PC-9 (cell line): ENCODE measurements around the gene RFT1. TPM values are rescaled to one million over a fixed set of nuclear protein-coding genes. Genes with fewer than 3 reads are reported as not detected.

Experiments used
- BruUV-seq: library from RNA; stranded (reverse); fragments of 400-500 nt; replicated peaks from 2 replicates; lab custom pipeline; 2021; lab: Mats Ljungman, UMichigan
- CTCF ChIA-PET: fragments of 300-600 bp; sonication (Branson Sonifier 250); formaldehyde crosslinking; loops from one replicate; lab custom pipeline; 2022; ENCODE audit warnings: antibody characterized with exemption; lab: Charles Lee
- POLR2A ChIA-PET: fragments of 300-600 bp; sonication (Branson Sonifier 250); formaldehyde crosslinking; loops from one replicate; lab custom pipeline; 2022; ENCODE audit warnings: antibody characterized with exemption; ENCODE audit not compliant: unreplicated experiment; lab: Charles Lee
- DNase-seq, 2 experiments: peaks; one replicate each; pipeline versions ENCODE4 v3.0.0 to v3.0.0-alpha.2; 2015 to 2022; ENCODE audit warnings: mixed read lengths in 1 of 2
- H2AFZ ChIP-seq: fragments of 200-600 bp; sonication (generic); 2 replicates; pipeline ENCODE4 v1.8.1; 2017; ENCODE audit warnings: antibody characterized with exemption
- H3F3A ChIP-seq: fragments of 200-600 bp; sonication (generic); 2 replicates; pipeline ENCODE4 v1.8.1; 2017; ENCODE audit warnings: antibody characterized with exemption, mild to moderate bottlenecking, low read depth; ENCODE audit not compliant: insufficient read depth
- H3K27ac ChIP-seq: fragments of 200-600 bp; sonication (generic); 2 replicates; pipeline ENCODE4 v1.6.1; 2016; ENCODE audit warnings: mixed run types
- H3K27me3 ChIP-seq: fragments of 200-600 bp; sonication (generic); 2 replicates; pipeline ENCODE4 v1.6.1; 2016; ENCODE audit warnings: low read depth, mixed run types; ENCODE audit not compliant: insufficient read depth
- H3K36me3 ChIP-seq: fragments of 200-600 bp; sonication (generic); 2 replicates; pipeline ENCODE4 v1.6.1; 2016; ENCODE audit warnings: low read depth, mixed run types
- H3K4me1 ChIP-seq: fragments of 200-600 bp; sonication (generic); replicated peaks from 2 replicates; pipeline ENCODE4 v1.6.1; 2016; ENCODE audit warnings: mixed run types; ENCODE audit not compliant: insufficient read depth
- H3K4me2 ChIP-seq: fragments of 200-600 bp; sonication (generic); 2 replicates; pipeline ENCODE4 v1.6.1; 2017; ENCODE audit warnings: mixed run types
- H3K4me3 ChIP-seq: fragments of 200-600 bp; sonication (generic); 2 replicates; pipeline ENCODE4 v1.6.1; 2016; ENCODE audit warnings: mixed run types
- H3K79me2 ChIP-seq: fragments of 200-600 bp; sonication (generic); 2 replicates; pipeline ENCODE4 v1.6.1; 2017; ENCODE audit warnings: low read depth, mixed run types
- H3K9me2 ChIP-seq: fragments of 200-600 bp; sonication (generic); 2 replicates; pipeline ENCODE4 v1.8.1; 2017; ENCODE audit warnings: mild to moderate bottlenecking; ENCODE audit not compliant: insufficient read depth
- H3K9me3 ChIP-seq: fragments of 200-600 bp; sonication (generic); 2 replicates; pipeline ENCODE4 v1.8.1; 2016; ENCODE audit warnings: low read depth; ENCODE audit not compliant: insufficient read depth
- H4K20me1 ChIP-seq: fragments of 200-600 bp; sonication (generic); 2 replicates; pipeline ENCODE4 v1.8.1; 2017; ENCODE audit not compliant: insufficient read depth
- CTCF ChIP-seq: fragments of 200-600 bp; sonication (generic); conservative IDR thresholded peaks from 2 replicates; pipeline ENCODE4 v1.6.1; 2017; ENCODE audit warnings: mixed run types, antibody characterized with exemption, mild to moderate bottlenecking, moderate library complexity
- EZH2 ChIP-seq: fragments of 200-600 bp; sonication (generic); IDR thresholded peaks from 2 replicates; pipeline ENCODE4 v1.8.0; 2017; ENCODE audit warnings: antibody characterized with exemption, low read depth
- intact Hi-C: fragments of 100-400 bp; cut with micrococcal nuclease; formaldehyde crosslinking; loops from one replicate; pipeline ENCODE4 v1.10.0; 2022; ENCODE audit not compliant: unreplicated experiment
- total RNA-seq: library from RNA; stranded (reverse); gene quantifications from 2 replicates; pipeline ENCODE4 v1.2.3, GENCODE V29; 2021

RFT1 gene
- total RNA-seq, 1 experiment from 2014 or later: 31.0 TPM

DNA sequence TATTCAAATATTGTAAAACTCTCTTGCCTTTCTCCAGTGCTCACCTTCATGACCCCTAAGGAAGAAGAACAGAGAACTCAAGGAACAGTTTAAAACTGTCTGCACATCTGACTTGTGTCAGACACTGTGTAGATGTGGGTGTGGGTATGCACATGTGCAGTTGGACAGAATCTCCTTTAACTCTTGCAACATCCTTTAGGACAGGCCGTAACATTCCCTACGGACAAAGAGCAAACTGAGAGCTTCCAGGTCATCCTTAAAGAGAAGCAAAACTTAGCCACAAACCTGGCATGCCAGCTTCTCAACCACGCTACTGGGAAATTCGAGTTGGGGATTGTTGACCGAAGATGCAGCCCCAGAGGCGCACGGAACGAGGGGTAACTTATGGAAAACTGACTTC lies 80.2 kb downstream of the RFT1 start:
- ChIA-PET CTCF (no interaction called here), POLR2A (no interaction called here)
- no peaks in the 10 kb centered on the region for H3K9me3 ChIP-seq
- TF ChIP-seq CTCF: no peak
- no peak for TF ChIP-seq EZH2
- no peak overlapping the region for H2AFZ ChIP-seq
- no peak for DNase-seq
- no peak overlapping the region for H3K27ac ChIP-seq
- no peaks in the 10 kb centered on the region for H3K79me2 ChIP-seq
- no peaks in the 10 kb centered on the region for H4K20me1 ChIP-seq
- no peaks in the 10 kb centered on the region for H3K36me3 ChIP-seq
- H3K4me1 ChIP-seq: no peaks in the 10 kb centered on the region
- no peaks in the 10 kb centered on the region for H3K9me2 ChIP-seq
- no TSS peak for BruUV-seq
- peaks cover 9% of the 10 kb centered on the region; the same call in 1 of the 2 replicates for H3F3A ChIP-seq
- no peak overlapping the region for H3K4me2 ChIP-seq
- intact Hi-C loops: loop anchor here (10.0 kb wide), 1 partner anchor 115 kb away; no protein-coding TSS in a partner anchor
- no peak overlapping the region for H3K4me3 ChIP-seq
- H3K27me3 ChIP-seq: no peaks in the 10 kb centered on the region

- peak overlapping the region; percentile 62 for H3K4me2 ChIP-seq
- CTCF ChIA-PET: interaction anchor here (0.6 to 0.7 kb wide), 2 partner anchors 19 to 475 kb away, joined by 3 to 9 read pairs; no protein-coding TSS in a partner anchor
- no peaks in the 10 kb centered on the region for H3K27me3 ChIP-seq
- H3K4me1 ChIP-seq: peaks cover 15% of the 10 kb centered on the region
- intact Hi-C loops: loop anchor here (10.0 kb wide), 1 partner anchor 112 kb away; no protein-coding TSS in a partner anchor
- H2AFZ ChIP-seq: peak overlapping the region; percentile 70
- H3K79me2 ChIP-seq: peaks cover 33% of the 10 kb centered on the region
- H3K27ac ChIP-seq: no peak overlapping the region
- DNase-seq: peak in 1 of 2 experiments; percentile 44
- H3K9me2 ChIP-seq: no peaks in the 10 kb centered on the region
- BruUV-seq: TSS peak; percentile 42
- H3F3A ChIP-seq: peaks cover 16% of the 10 kb centered on the region; the same call in 1 of the 2 replicates
- no peaks in the 10 kb centered on the region for H4K20me1 ChIP-seq
- TF ChIP-seq EZH2: no peak
- no peak for TF ChIP-seq CTCF
- no peaks in the 10 kb centered on the region for H3K36me3 ChIP-seq
- POLR2A ChIA-PET: interaction anchor here (0.5 to 0.6 kb wide), 2 partner anchors 135 to 343 kb away, joined by 3 to 11 read pairs; no protein-coding TSS in a partner anchor
- no peaks in the 10 kb centered on the region for H3K9me3 ChIP-seq
- H3K4me3 ChIP-seq: peak overlapping the region; percentile 81; the same call in 1 of the 2 replicates
Observed at GRCh38 chr3:53046171-53047170, 83.8 kb downstream of the RFT1 start.

DNA sequence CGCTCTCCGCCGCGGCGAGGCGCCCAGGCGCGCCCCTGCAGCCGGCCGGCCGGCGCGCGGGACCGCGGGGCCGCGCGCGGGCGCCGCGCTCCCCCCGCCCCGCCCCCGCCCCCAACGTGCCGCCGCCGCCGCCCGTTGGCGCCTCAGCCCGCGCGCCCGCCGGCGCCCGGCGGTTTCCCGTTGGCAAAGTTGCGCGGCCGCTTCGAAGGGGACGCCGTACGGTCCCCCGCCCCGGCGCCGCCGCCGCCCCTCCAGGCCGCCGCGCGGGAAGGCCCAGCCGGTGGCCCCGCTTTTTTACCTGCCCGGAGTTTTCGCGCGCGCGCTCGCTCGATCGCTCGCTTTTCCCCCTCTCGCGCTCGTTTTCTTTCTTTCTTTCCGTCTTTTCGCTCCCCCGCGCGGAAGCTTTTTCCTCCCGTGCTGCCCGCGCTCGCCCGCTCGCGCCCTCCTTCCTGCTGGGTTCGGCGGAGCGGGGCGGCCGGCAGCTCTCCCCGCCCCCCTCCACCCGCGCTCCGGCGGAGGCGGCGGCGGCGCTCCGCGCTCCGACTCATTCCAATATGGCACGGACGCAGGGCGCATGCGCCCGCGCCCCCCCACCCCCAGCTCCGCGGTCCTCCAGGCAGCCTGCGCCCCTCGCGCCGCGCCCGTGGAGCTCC lies 84.6 kb downstream of the RFT1 start, which contains the start of gene SFMBT1:
SFMBT1 (minus strand) TSS at position 556 of the 653 bp plus-strand sequence. CDS start 76,945 bp downstream, outside the sequence.
- ChIA-PET CTCF (no interaction called here), POLR2A (interaction anchor here (0.6 kb wide), 2 partner anchors 134 to 1374 kb away, joined by 8 to 11 read pairs; no protein-coding TSS in a partner anchor)
- Histone ChIP-seq H3K79me2 (peaks cover 41% of the 10 kb centered on the region), H3K4me2 (peak within 1 kb of the TSS; percentile 90), H3K36me3 (no peaks in the 10 kb centered on the region), H3K9me2 (no peaks in the 10 kb centered on the region), H3F3A (peaks cover 21% of the 10 kb centered on the region; the same call in 1 of the 2 replicates), H3K27ac (peak within 1 kb of the TSS; percentile 37; the same call in 1 of the 2 replicates), H3K27me3 (no peaks in the 10 kb centered on the region), H4K20me1 (0 out of 2 replicates have a peak, but pooled peaks cover 4% of the 10 kb centered on the region), H3K9me3 (no peaks in the 10 kb centered on the region), H3K4me1 (peaks cover 22% of the 10 kb centered on the region), H3K4me3 (peak within 1 kb of the TSS; percentile 84), H2AFZ (peak within 1 kb of the TSS; percentile 82)
- peak in 1 of 2 experiments; percentile 54 for DNase-seq
- intact Hi-C loops: loop anchor here (10.0 kb wide), 1 partner anchor 111 kb away; no protein-coding TSS in a partner anchor
- no peak for TF ChIP-seq CTCF
- TF ChIP-seq EZH2: no peak
- BruUV-seq: no TSS peak
